Erythroblast (primary cell): Measurements from ENCODE around the gene SLC45A2.
"Not testable (repeated sequence)": the region's sequence is repeated elsewhere in the genome, so short reads cannot be mapped to it uniquely, and the experiment has no call there.

Experiments used
- DNase-seq, 2 experiments: peaks; one replicate each; lab custom pipeline; 2025; lab: John Stamatoyannopoulos, UW
- GATA1 ChIP-seq: IDR thresholded peaks from 2 replicates; pipeline ENCODE4 v1.6.1; 2011; ENCODE audit warnings: low read depth, mild to moderate bottlenecking, control low read depth, low read length, moderate library complexity
- POLR2A ChIP-seq: IDR thresholded peaks from 2 replicates; pipeline ENCODE4 v1.6.1; 2011; ENCODE audit warnings: mild to moderate bottlenecking, low read length

Gene SLC45A2

DNA sequence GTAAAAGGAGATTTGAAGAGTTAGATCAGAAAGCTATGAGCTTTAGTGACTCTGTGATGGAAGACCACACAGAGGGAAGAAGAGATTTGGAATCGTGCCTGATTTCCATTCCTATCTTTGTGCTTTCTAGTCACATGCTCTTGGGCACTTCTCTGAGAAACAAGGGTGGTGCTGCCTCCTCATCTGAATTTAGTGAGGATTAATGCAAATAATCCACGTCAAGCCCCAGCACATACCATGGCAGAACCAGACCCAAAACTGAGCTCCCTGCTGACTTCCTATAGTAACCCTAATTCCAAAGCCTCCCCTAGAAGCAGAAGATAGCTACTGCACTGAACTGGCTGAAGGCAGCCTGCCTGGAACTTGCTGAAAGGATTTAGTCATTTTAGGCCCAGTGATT is 17.7 kb downstream of the SLC45A2 start:
- DNase-seq = no peak

DNA sequence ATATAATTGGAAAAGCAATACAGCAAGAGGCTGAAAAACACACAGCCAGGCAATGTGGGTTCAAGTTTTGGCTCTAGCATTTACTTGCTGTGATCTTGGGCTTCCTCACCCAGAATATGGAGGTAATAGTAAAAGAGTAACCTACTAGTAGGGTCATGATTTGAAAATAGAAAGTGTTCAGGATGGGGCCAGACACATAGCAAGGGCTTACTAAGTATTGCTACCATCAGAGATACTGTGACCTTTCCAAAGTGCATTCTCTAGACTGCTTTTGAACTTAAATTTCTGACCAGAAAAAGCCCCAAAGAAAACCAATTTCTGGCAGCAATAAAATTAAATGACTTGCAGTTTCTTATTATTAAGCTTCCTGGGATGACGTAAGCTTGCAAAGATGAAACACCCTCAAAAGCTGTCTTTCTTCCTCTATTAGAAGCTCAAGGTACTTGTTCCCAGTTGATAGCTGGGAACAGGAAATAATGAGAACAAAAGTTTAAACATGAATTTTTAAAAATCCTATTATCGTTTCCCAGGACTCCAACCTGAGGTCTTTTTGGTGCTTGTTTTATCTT is 20.3 kb downstream of the SLC45A2 start:
- DNase-seq = no peak
- TF ChIP-seq GATA1 (no peak), POLR2A (no peak)

More for the DNA sequence above, 17.7 kb downstream of the SLC45A2 start:
- TF ChIP-seq GATA1 (no peak), POLR2A (no peak)

DNA sequence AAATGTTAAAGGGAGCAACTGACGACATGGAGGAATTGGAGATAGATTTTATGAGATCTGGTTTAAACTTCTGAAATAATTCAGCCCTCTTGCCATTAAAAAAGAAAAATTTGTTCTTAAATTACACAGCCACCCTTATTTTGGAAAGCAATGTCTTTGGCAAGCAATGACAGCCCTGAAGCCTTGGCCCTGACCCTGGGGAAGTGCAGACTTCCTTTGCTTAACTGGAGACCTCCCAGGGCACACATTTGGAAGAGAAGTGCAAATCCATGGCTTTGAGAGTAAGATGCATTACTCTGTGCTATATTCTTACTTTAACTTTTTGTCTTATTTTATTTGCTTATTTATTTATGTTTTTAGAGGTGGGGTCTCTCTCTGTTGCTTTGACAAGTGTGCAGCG is 26.3 kb downstream of the SLC45A2 start:
- TF ChIP-seq POLR2A = no peak
- TF ChIP-seq GATA1 = no peak
- no peak for DNase-seq

DNA sequence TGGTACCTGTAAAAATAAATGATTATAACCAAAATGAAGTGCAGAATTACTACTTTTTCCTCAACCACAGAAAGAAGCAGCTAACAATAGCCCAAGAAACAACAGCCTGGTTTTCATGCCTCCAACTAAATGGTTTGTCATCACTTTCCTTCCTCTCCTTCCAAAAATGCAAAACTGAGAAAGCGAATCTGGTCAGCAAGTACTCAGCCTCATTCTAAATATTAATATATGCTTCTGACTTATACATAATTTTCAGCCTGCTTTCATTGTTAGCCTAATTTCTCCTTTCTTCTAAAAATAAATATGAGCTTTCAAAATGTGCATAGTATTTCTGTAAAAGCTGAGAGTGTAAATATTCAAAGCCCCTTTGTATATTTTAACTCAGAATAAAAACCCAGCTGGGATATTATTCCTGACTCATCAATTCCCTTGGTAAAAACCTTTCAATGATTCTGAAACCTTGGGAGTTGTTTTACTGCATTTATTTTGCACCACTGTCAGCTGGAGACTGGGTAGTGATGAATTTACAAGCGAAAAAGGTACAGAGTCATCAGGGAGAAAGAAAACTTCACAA is 26.8 kb downstream of the SLC45A2 start:
- no peak for DNase-seq
- no peak for TF ChIP-seq GATA1
- TF ChIP-seq POLR2A = no peak

DNA sequence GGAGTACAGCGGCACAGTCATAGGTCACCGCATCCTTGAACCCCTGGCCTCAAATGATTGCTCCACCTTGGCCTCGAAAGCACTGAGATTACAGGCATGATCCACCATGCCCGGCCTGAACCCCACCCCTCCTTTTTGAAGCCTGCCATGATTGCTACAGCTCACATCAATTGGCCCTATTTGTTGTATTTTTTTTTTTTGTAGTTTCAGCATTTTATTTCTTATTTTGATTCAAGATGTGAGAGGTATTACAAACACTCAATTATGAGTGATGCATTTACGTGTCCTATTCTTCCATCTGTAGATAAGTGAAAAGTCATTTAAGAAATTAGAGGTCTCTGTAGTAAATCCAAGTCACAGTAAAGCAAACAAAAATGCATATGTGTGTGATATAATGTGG is 32.3 kb downstream of the SLC45A2 start:
- DNase-seq = not testable (repeated sequence)

DNA sequence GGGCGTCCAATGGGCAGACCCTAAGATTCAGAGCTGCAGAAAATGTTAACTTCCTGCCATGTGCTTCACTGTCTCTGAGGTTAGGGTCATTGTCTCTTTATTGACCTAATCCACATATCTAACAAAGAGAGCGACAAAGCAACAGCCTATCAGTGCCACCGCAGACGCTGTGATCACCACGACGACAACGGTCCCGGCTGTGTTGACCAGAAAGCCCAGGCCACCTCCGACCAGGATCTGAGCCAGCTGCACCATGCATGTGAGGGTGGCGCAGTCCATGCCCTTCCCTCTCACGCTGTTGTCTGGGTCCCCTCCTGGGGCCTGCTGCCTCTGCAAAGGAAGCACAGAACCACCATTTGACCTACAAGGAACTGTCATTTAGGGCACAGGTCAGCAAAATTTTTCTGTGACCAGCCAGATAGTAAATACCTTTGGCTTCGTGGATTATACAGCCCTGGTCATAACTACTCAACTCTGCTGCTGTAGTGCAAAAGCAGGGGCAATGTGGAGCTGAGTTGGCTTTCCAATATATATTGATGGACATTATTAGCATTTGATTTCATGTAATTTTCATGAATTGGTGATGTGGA is 39.9 kb downstream of the SLC45A2 start:
- DNase-seq = no peak

DNA sequence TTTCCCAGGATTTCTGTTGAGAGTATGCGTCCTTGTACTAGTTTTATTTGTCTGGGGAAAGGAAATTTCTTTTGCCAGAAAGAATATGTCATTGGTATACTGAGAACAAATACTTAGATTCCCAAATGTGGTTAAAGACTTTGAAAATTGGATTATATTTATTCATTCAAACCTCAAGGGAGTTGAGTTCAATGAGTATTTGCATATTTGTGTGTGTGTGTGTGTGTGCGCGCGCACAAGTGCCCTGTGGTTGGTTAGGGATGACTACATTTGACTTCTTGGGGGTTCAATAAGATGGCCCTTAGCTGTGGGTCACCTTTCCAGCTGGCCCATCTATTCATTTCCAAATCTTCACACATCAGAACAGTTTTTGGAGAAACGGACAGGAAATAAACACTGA is 43.4 kb downstream of the SLC45A2 start:
- DNase-seq = no peak

More for the DNA sequence above, 39.9 kb downstream of the SLC45A2 start:
- TF ChIP-seq GATA1 = no peak
- no peak for TF ChIP-seq POLR2A

DNA sequence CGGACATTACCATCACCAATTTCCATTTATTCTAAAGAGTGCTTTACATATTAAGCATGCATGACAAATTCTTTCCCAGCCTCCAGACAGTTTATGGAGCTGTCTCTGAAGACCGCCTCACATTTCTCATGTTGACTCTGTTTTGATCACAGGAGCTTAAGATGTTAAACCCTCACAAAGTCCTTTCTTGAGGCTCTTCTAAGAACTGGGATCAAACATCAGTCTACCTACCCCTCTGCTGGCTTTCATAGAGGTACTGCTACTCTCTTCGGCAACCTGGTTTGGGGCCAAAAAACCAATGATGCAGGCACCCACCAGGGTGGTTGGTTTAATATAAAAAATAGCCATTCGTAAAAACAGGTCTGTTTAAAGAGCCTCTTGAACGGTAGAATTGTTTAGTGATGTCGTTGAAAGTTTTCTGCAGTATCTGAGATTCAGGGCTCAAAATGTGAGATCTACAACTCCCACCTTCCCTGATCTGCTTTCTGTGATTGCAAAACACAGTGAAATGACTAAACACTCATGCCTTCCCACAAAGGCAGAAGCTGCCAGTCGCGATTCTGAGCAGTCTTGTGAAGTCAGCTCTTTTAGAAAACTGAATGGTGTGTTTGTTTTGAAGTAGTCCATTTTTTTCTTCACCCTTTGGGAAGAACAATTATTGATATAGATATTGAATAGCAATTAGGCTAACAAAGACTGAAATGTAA is 44.8 kb downstream of the SLC45A2 start:
- no peak for TF ChIP-seq POLR2A
- TF ChIP-seq GATA1 = no peak

More for the DNA sequence above, 43.4 kb downstream of the SLC45A2 start:
- TF ChIP-seq POLR2A (no peak), GATA1 (no peak)

DNA sequence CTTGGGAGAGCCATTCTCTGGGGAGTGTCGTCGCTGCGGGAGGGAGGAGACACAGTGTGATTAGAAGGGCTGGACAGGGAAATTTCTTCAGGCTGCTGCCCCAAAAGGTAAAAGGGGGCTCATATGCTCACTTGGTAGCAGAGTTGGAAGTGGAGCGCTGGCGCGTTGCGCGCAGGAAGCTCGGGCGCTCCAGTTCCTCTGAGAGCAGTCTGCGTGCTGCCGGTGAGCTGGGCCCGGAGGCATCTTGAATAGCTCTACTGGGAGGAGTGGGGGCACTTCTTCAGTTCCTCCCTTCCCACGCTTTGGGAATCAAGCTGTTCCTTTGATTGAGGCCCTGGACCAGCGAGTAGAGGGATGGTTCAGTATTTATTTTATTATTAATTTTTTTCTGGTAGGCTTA is 45.6 kb downstream of the SLC45A2 start:
- no peak for TF ChIP-seq GATA1
- no peak for TF ChIP-seq POLR2A
- DNase-seq = no peak

More for the DNA sequence above, 44.8 kb downstream of the SLC45A2 start:
- DNase-seq = no peak

DNA sequence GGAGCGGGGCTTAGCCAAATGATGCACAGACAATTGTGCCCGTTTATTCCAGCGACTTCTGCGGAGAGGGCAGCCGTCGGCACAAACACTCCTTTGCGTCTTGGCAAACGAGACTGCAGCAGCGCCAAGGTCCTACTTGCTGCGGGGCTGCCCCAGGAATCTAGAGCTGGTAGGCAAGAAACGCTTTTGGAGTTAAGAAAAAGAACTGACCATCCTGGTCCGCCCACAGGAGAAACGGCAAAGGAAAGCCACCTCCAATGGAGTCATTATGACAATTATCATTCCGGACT is 46.0 kb downstream of the SLC45A2 start:
- TF ChIP-seq POLR2A (no peak), GATA1 (no peak)
- no peak for DNase-seq

DNA sequence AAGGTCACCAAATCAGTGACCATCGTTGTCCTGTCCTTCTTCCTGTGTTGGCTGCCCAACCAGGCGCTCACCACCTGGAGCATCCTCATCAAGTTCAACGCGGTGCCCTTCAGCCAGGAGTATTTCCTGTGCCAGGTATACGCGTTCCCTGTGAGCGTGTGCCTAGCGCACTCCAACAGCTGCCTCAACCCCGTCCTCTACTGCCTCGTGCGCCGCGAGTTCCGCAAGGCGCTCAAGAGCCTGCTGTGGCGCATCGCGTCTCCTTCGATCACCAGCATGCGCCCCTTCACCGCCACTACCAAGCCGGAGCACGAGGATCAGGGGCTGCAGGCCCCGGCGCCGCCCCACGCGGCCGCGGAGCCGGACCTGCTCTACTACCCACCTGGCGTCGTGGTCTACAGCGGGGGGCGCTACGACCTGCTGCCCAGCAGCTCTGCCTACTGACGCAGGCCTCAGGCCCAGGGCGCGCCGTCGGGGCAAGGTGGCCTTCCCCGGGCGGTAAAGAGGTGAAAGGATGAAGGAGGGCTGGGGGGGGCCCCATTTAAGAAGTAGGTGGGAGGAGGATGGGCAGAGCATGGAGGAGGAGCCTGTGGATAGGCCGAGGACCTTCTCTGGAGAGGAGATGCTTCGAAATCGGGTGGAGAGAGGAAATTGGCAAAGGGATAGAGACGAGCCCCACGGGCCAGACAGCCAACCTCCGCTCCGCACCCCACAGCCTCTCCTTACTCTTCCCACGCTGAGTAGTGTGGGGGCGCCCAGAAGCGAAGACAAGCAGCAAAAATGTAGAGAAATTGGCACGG is 46.6 kb downstream of the SLC45A2 start:
- TF ChIP-seq POLR2A (no peak), GATA1 (no peak)
- DNase-seq = no peak

DNA sequence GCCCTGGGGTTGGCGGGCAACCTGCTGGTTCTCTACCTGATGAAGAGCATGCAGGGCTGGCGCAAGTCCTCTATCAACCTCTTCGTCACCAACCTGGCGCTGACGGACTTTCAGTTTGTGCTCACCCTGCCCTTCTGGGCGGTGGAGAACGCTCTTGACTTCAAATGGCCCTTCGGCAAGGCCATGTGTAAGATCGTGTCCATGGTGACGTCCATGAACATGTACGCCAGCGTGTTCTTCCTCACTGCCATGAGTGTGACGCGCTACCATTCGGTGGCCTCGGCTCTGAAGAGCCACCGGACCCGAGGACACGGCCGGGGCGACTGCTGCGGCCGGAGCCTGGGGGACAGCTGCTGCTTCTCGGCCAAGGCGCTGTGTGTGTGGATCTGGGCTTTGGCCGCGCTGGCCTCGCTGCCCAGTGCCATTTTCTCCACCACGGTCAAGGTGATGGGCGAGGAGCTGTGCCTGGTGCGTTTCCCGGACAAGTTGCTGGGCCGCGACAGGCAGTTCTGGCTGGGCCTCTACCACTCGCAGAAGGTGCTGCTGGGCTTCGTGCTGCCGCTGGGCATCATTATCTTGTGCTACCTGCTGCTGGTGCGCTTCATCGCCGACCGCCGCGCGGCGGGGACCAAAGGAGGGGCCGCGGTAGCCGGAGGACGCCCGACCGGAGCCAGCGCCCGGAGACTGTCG is 47.3 kb downstream of the SLC45A2 start:
- no peak for TF ChIP-seq POLR2A
- TF ChIP-seq GATA1 = no peak
- DNase-seq = peak; percentile 2 to 4

DNA sequence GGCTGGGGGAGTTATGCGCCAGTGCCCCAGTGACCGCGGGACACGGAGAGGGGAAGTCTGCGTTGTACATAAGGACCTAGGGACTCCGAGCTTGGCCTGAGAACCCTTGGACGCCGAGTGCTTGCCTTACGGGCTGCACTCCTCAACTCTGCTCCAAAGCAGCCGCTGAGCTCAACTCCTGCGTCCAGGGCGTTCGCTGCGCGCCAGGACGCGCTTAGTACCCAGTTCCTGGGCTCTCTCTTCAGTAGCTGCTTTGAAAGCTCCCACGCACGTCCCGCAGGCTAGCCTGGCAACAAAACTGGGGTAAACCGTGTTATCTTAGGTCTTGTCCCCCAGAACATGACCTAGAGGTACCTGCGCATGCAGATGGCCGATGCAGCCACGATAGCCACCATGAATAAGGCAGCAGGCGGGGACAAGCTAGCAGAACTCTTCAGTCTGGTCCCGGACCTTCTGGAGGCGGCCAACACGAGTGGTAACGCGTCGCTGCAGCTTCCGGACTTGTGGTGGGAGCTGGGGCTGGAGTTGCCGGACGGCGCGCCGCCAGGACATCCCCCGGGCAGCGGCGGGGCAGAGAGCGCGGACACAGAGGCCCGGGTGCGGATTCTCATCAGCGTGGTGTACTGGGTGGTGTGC is 48.0 kb downstream of the SLC45A2 start, which contains the start of gene RXFP3:
Gene RXFP3, plus strand, starts transcription at position 6 of the 636 bp plus-strand sequence. Its CDS starts 355 bp downstream, at position 361.
- TF ChIP-seq POLR2A (no peak), GATA1 (no peak)
- DNase-seq = no peak
